HepG2 (cell line): ENCODE data around the gene ABCC10. TPM values are rescaled to one million over a fixed set of nuclear protein-coding genes. Genes with fewer than 3 reads are reported as not detected.

Experiments
- ELF1 ChIP-seq: sonication (generic); formaldehyde crosslinking; IDR thresholded peaks from 2 replicates; pipeline ENCODE4 v1.4.0; 2020; ENCODE audit warnings: missing genetic modification reagents
- ELK4 ChIP-seq: sonication (generic); formaldehyde crosslinking; IDR thresholded peaks from 2 replicates; pipeline ENCODE4 v1.9.0; 2021; ENCODE audit warnings: missing genetic modification reagents, borderline replicate concordance
- FUBP1 ChIP-seq: sonication (generic); formaldehyde crosslinking; IDR thresholded peaks from 2 replicates; pipeline ENCODE4 v1.5.1; 2020; ENCODE audit warnings: missing genetic modification reagents, mild to moderate bottlenecking, borderline replicate concordance
- GZF1 ChIP-seq: sonication (generic); formaldehyde crosslinking; IDR thresholded peaks from 2 replicates; pipeline ENCODE4 v1.5.1; 2020; ENCODE audit warnings: mild to moderate bottlenecking, missing genetic modification reagents
- HCFC1 ChIP-seq: fragments of 150-350 bp; IDR thresholded peaks from 2 replicates; pipeline ENCODE4 v1.6.1; 2014; ENCODE audit warnings: low read depth, low read length
- HMGXB4 ChIP-seq, 2 experiments: sonication (generic) in 1 of 2; formaldehyde crosslinking in 1 of 2; IDR thresholded peaks; 2 replicates each; pipeline versions ENCODE4 v1.4.0 to v1.6.1; 2018 to 2020; ENCODE audit warnings: missing genetic modification reagents in 2 of 2, borderline replicate concordance in 1 of 2, low read depth in 1 of 2, mild to moderate bottlenecking in 1 of 2, missing biosample characterization in 1 of 2
- HNRNPL ChIP-seq: fragments of 200-400 bp; formaldehyde crosslinking; IDR thresholded peaks from 2 replicates; pipeline ENCODE4 v1.6.1; 2017; ENCODE audit warnings: mild to moderate bottlenecking, low read depth, low read length
- KLF12 ChIP-seq: sonication (generic); formaldehyde crosslinking; IDR thresholded peaks from 2 replicates; pipeline ENCODE4 v1.4.0; 2020; ENCODE audit warnings: missing genetic modification reagents, borderline replicate concordance
- MLLT10 ChIP-seq: sonication (generic); formaldehyde crosslinking; IDR thresholded peaks from 2 replicates; pipeline ENCODE4 v1.4.0; 2020; ENCODE audit warnings: missing genetic modification reagents
- MXI1 ChIP-seq: IDR thresholded peaks from 3 replicates; pipeline ENCODE4 v1.6.1; 2012; ENCODE audit warnings: low read depth, low read length, inconsistent platforms, borderline replicate concordance
- SMC3 ChIP-seq: IDR thresholded peaks from 2 replicates; pipeline ENCODE4 v1.6.1; 2011; ENCODE audit warnings: low read length, improper control_type of control experiment
- XBP1 ChIP-seq: sonication (generic); formaldehyde crosslinking; IDR thresholded peaks from 2 replicates; pipeline ENCODE4 v1.5.0; 2020; ENCODE audit warnings: missing genetic modification reagents
- ZBTB20 ChIP-seq: sonication (generic); formaldehyde crosslinking; IDR thresholded peaks from 2 replicates; pipeline ENCODE4 v1.8.1; 2023; ENCODE audit warnings: missing genetic modification reagents, low read depth, mild to moderate bottlenecking, borderline replicate concordance
- ZBTB44 ChIP-seq: sonication (generic); formaldehyde crosslinking; IDR thresholded peaks from 2 replicates; pipeline ENCODE4 v1.4.0; 2020; ENCODE audit warnings: missing genetic modification reagents
- ZFP41 ChIP-seq: sonication (generic); formaldehyde crosslinking; IDR thresholded peaks from 2 replicates; pipeline ENCODE4 v1.4.0; 2020; ENCODE audit warnings: mild to moderate bottlenecking, missing genetic modification reagents, borderline replicate concordance
- ZNF136 ChIP-seq: sonication (generic); formaldehyde crosslinking; IDR thresholded peaks from 2 replicates; pipeline ENCODE4 v1.8.1; 2022; ENCODE audit warnings: low read depth, mild to moderate bottlenecking, moderate library complexity, missing genetic modification reagents
- ZNF275 ChIP-seq: sonication (generic); formaldehyde crosslinking; IDR thresholded peaks from 2 replicates; pipeline ENCODE4 v1.8.0; 2022; ENCODE audit warnings: missing genetic modification reagents, mild to moderate bottlenecking, inconsistent platforms, borderline replicate concordance
- ZNF329 ChIP-seq: sonication (generic); formaldehyde crosslinking; IDR thresholded peaks from 2 replicates; pipeline ENCODE4 v1.9.0; 2021; ENCODE audit warnings: low read depth, mild to moderate bottlenecking, missing genetic modification reagents
- ZNF740 ChIP-seq: sonication (generic); formaldehyde crosslinking; IDR thresholded peaks from 2 replicates; pipeline ENCODE4 v1.4.0; 2020; ENCODE audit warnings: missing genetic modification reagents
- polyA plus RNA-seq, 8 experiments: library from polyadenylated mRNA; depleted of rRNA in 3 of 8; stranded (reverse) in 7 of 8; unstranded in 1 of 8; fragments of >200 nt; fragmentation: Illumina TruSeq in 4 of 8; extraction: Trizol in 4 of 8; gene quantifications; 2 replicates each; pipeline versions ENCODE4 v1.2.1 to v1.2.3, GENCODE V29; 2011 to 2016; ENCODE audit warnings: low read depth in 4 of 8, missing spikeins in 1 of 8, mixed read lengths in 1 of 8; ENCODE audit not compliant: insufficient read depth in 1 of 8
- total RNA-seq, 5 experiments: library from RNA; depleted of rRNA; stranded (reverse); fragments of >200 nt; fragmentation: Illumina TruSeq; extraction: Trizol; gene quantifications; 2 replicates each; pipeline ENCODE4 v1.2.3, GENCODE V29; 2016; ENCODE audit warnings: low read depth in 1 of 5

The ABCC10 gene
- total and polyA plus RNA-seq, 2 of the 13 experiments (the other 11 are each of a cell fraction or from before 2014, with no cell fraction given), result 16.0 to 24.3 TPM

- TF ChIP-seq HMGXB4 (CRISPR knock-in tag; IDR thresholded peaks at IDR 0.05; ENCODE audit: borderline replicate concordance in 1 of 2, low read depth in 1 of 2), result 0 out of 4 replicates have a peak, but pooled peaks of 1 of the 2 experiments have one; percentile 14
- 0 out of 2 replicates have a peak, but pooled peaks have one; percentile 57 for TF ChIP-seq FUBP1
- no peak for TF ChIP-seq XBP1 (CRISPR knock-in tag)
- TF ChIP-seq KLF12, result 0 out of 2 replicates have a peak, but pooled peaks have one; percentile 13
- TF ChIP-seq ZNF329 (CRISPR knock-in tag), result no peak
- no peak for TF ChIP-seq GZF1 (CRISPR knock-in tag)
- no peak for TF ChIP-seq ZNF740 (CRISPR knock-in tag)
- peak; percentile 40; the same call in 1 of the 3 replicates for TF ChIP-seq MXI1
- no peak for TF ChIP-seq ZBTB44
- 0 out of 2 replicates have a peak, but pooled peaks have one; percentile 57 for TF ChIP-seq HNRNPL
- TF ChIP-seq MLLT10, result no peak
- TF ChIP-seq ELF1 (CRISPR knock-in tag), result 0 out of 2 replicates have a peak, but pooled peaks have one; percentile 25
- TF ChIP-seq ZNF136 (CRISPR knock-in tag), result no peak
- TF ChIP-seq SMC3, result peak; percentile 81
- 0 out of 2 replicates have a peak, but pooled peaks have one; percentile 35 for TF ChIP-seq ELK4 (CRISPR knock-in tag)
- TF ChIP-seq ZNF275 (CRISPR knock-in tag), result 0 out of 2 replicates have a peak, but pooled peaks have one; percentile 2
- no peak for TF ChIP-seq ZBTB20 (CRISPR knock-in tag)
- TF ChIP-seq HCFC1, result no peak
- no peak for TF ChIP-seq ZFP41 (CRISPR knock-in tag)
Observed at GRCh38 chr6:43495409-43495941, 68.1 kb downstream of the ABCC10 start (continued).
